Kidney (tissue), 14 donors: ENCODE measurements around the gene BPNT1. TPM values are rescaled to one million over a fixed set of nuclear protein-coding genes. Genes with fewer than 3 reads are reported as not detected.

ENCODE experiments used
- DNase-seq, 5 donors: peaks; one replicate each; pipeline ENCODE4 v3.0.0-alpha.2; 2013 to 2020
- FAIRE-seq: peaks from 2 replicates; lab custom pipeline; 2012; peaks lifted over from hg19 to GRCh38; lab: Jason Lieb, UNC
- H3K27ac ChIP-seq, 2 donors: one replicate each; pipeline ENCODE4 v1.7.0; 2013; ENCODE audit warnings: low read depth in 2 of 2, low read length in 2 of 2, inconsistent platforms in 1 of 2
- H3K27me3 ChIP-seq: one replicate; pipeline ENCODE4 v1.7.1; 2013; ENCODE audit warnings: low read length, inconsistent platforms; ENCODE audit not compliant: control insufficient read depth, insufficient read depth
- H3K36me3 ChIP-seq, 3 donors: one replicate each; pipeline versions ENCODE4 v1.7.0 to v1.7.1; 2013; ENCODE audit warnings: low read length in 3 of 3, control low read depth in 1 of 3, inconsistent platforms in 1 of 3; ENCODE audit not compliant: insufficient read depth in 3 of 3, control insufficient read depth in 2 of 3
- H3K4me1 ChIP-seq, 3 donors: one replicate each; pipeline versions ENCODE4 v1.7.0 to v1.7.1; 2013; ENCODE audit warnings: low read length in 3 of 3, inconsistent platforms in 1 of 3, low read depth in 1 of 3; ENCODE audit not compliant: control insufficient read depth in 2 of 3, insufficient read depth in 2 of 3
- H3K4me3 ChIP-seq, 3 donors: one replicate each; pipeline versions ENCODE4 v1.7.0 to v1.8.1; 2013; ENCODE audit warnings: low read length in 3 of 3, control low read depth in 1 of 3, inconsistent platforms in 1 of 3
- H3K9ac ChIP-seq, 3 donors: one replicate each; pipeline versions ENCODE4 v1.7.0 to v1.7.1; 2013; ENCODE audit warnings: low read length in 3 of 3, control low read depth in 1 of 3, inconsistent platforms in 1 of 3
- H3K9me3 ChIP-seq, 3 donors: one replicate each; pipeline versions ENCODE4 v1.7.0 to v1.7.1; 2013; ENCODE audit warnings: low read length in 3 of 3, control low read depth in 1 of 3, inconsistent platforms in 1 of 3; ENCODE audit not compliant: control insufficient read depth in 2 of 3, insufficient read depth in 1 of 3
- CTCF ChIP-seq: IDR thresholded peaks from 3 replicates; pipeline ENCODE4 v1.5.1; 2012; ENCODE audit warnings: mild to moderate bottlenecking, moderate library complexity, borderline replicate concordance; ENCODE audit not compliant: insufficient read depth; ENCODE audit errors: extremely low read depth
- intact Hi-C: fragments of 100-400 bp; cut with DNase I; formaldehyde crosslinking; loops from one replicate; pipeline ENCODE4 v1.11.1; 2022
- polyA plus RNA-seq: library from polyadenylated mRNA; stranded (reverse); fragments of 350-450 nt; fragmentation: Illumina TruSeq; extraction: RNeasy Lipid Tissue Mini Kit (QIAGEN cat#74804); gene quantifications from one replicate; pipeline ENCODE4 v1.2.3, GENCODE V29; 2014; ENCODE audit warnings: low read depth, low replicate concordance; ENCODE audit not compliant: insufficient read depth
- total RNA-seq: library from RNA; stranded (reverse); fragmentation: NEBNext Ultra II Directional; extraction: Animal tissue kit (Norgen Biotek cat#: 25700); gene quantifications from one replicate; pipeline ENCODE4 v1.2.1, GENCODE V29; 2021
- donor health status: control.
- donor health status: control.
- donor health status: control.
- donor health status: control.
- donor health status: control.
- donor health status: DM: yes; HTN: yes; CAD: no.
- donor health status: Normal renal cell carcinoma (clear cell type).

The BPNT1 gene
- total and polyA plus RNA-seq, 2 donors from 2014 or later, result 25.7 to 31.3 TPM

GRCh38 chr1:220031287-220031686 lies 58.3 kb downstream of the BPNT1 start:
- no peaks in the 10 kb centered on the region for H3K9me3 ChIP-seq
- H3K27ac ChIP-seq, result no peak overlapping the region
- H3K4me1 ChIP-seq, result no peaks in the 10 kb centered on the region
- H3K36me3 ChIP-seq, result peaks cover 3 to 37% (median 12%) of the 10 kb centered on the region in 3 donors
- H3K27me3 ChIP-seq, result no peaks in the 10 kb centered on the region
- FAIRE-seq (no peak), DNase-seq (no peak)
- no peak for TF ChIP-seq CTCF
- intact Hi-C loops, result no loop called here
- no peak overlapping the region for H3K9ac ChIP-seq
- H3K4me3 ChIP-seq, result no peak overlapping the region

GRCh38 chr1:220028346-220028895 lies 61.2 kb downstream of the BPNT1 start:
- TF ChIP-seq CTCF, result no peak
- no peak for DNase-seq
- H3K36me3 ChIP-seq, result peaks cover 8 to 29% (median 15%) of the 10 kb centered on the region in 3 donors
- H3K4me3 ChIP-seq, result no peak overlapping the region
- no peak overlapping the region for H3K27ac ChIP-seq
- H3K9me3 ChIP-seq, result no peaks in the 10 kb centered on the region
- no peaks in the 10 kb centered on the region for H3K4me1 ChIP-seq
- no peak overlapping the region for H3K9ac ChIP-seq
- no peak for FAIRE-seq
- intact Hi-C loops, result no loop called here
- no peaks in the 10 kb centered on the region for H3K27me3 ChIP-seq

DNA sequence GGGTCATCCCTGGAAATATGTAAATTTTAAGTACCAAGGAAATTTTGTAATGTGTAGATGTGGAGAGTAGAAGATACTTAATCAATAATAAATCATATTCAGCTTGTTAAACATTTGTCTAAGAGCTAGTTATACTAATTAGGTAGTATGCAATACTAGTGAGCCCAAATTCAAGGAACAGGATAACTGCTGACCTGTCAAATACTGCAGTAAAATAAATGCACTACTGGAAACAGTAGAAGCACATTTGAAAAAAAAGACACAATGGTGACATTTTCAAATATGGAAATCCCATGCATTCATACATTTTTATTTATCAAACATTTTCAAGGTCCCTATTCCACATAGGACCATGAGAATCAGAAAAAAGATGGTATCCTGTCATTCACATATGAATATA lies 70.5 kb downstream of the BPNT1 start:
- no peak overlapping the region for H3K9ac ChIP-seq
- H3K27me3 ChIP-seq, result no peaks in the 10 kb centered on the region
- TF ChIP-seq CTCF, result no peak
- peaks cover 7 to 40% (median 14%) of the 10 kb centered on the region in 3 donors for H3K36me3 ChIP-seq
- no peak overlapping the region for H3K4me3 ChIP-seq
- no peaks in the 10 kb centered on the region for H3K4me1 ChIP-seq
- FAIRE-seq (no peak), DNase-seq (no peak)
- intact Hi-C loops, result no loop called here
- H3K9me3 ChIP-seq, result no peaks in the 10 kb centered on the region
- no peak overlapping the region for H3K27ac ChIP-seq

DNA sequence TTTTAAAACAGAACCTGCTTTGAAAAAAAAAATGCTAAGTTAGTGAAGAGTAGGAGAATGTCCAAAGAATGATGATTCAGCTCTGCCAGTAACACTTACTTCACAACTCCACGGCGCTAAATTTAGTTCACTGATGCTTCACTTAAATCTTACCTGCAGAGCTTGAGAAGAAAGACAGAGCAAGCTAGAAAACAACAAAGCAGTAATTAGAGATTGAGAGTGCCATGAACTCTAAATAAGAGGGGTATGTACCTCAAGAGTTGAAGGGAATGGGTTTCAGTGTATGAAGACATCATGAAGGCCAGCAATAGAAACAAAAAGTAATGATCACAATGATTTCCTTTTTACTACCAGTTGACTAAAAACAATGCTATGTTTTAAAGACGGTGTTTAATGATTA lies 76.1 kb downstream of the BPNT1 start:
- Histone ChIP-seq H3K36me3 (peaks cover 0 to 20% (median 2%) of the 10 kb centered on the region in 3 donors), H3K27ac (no peak overlapping the region), H3K27me3 (no peaks in the 10 kb centered on the region), H3K4me1 (no peaks in the 10 kb centered on the region), H3K9me3 (no peaks in the 10 kb centered on the region), H3K4me3 (no peak overlapping the region), H3K9ac (no peak overlapping the region)
- DNase-seq (no peak), FAIRE-seq (no peak)
- no peak for TF ChIP-seq CTCF
- intact Hi-C loops, result no loop called here
